G401.6 (cell line): ENCODE data around the gene FILIP1L.

Experiments
- FAIRE-seq: peaks from 2 replicates; lab custom pipeline; 2012; peaks lifted over from hg19 to GRCh38; lab: Jason Lieb, UNC

The FILIP1L gene

GRCh38 chr3:100114413-100115030, at the start of gene FILIP1L:
Gene FILIP1L, minus strand, starts transcription at chr3:100114501.
- FAIRE-seq = no peak

DNA sequence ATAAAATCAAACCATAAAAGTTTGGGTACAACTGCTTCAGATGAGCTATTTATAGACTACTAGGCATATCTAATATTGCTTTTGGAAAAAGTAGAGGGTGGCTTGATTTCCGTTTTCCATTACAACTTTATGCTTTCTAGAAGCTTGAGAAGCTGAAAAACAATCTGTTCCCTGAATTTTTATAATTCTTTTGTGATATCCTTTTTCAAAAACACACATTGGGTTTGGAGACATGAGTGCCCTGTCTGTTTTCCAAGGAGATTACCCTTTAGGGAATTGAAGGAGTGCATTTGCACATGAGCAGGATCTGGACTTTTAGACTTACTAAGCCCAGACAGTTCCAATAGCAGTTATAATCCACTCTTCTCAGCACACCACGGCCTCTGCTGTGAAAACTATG, 49.5 kb upstream of the FILIP1L start:
- FAIRE-seq = no peak

- no peak for FAIRE-seq
Observed at GRCh38 chr3:100160521-100160920, 46.2 kb upstream of the FILIP1L start.

DNA sequence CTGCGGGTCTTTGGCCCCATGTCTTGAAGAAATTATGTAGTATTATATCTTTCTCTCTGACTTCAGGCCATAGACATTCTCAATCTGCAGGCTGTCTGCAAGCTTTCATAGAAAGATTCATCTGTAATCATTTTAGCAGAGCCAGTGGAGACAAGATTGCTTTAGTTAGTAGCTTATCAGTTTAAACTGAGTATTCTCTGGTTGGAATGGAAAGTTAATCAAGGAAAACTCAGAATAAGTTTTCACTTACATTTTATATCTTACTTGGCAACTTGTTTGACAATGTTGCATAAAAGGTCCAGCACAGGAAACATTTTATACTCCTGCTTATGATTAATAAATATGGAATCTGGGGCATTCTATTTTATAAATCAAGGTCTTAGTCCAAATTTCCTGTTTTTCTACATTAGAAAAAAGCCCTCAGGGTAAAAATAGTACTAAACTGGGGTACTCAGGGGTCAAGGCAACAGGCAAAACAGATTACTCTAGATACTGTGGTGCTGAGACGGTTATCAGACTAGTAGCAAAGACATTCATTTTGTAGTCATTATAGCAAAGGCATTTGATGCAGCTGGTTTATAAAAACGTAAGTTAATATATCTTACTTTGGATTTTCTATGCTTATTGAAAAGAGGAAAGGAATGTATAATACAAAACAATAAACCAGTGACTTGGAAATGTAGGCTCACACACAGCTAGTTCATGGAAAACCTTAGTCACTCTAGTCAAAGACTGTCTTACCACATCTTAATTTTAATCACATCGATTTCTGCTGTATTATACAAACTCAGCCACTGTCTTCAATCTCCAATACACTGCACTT, 45.2 kb upstream of the FILIP1L start:
- no peak for FAIRE-seq

DNA sequence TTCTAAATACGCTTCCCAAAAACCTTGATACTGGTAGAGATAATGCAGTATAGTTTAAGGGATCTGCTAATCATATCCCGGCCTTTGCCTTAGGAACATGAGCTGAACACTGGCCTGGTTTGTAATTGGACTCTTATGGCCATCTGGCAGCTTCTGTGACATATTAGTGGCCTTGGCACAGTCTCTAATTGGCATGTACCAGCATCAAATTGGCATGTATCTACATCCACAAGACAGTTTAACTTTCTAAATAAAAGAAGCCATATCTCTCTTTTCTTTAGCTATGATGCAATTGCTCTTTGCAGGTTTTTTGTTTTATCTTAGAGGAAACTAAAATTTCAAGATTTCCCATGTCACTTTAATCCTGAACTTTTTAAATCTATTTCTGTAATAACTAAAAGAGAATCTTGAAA, 44.6 kb upstream of the FILIP1L start:
- no peak for FAIRE-seq

DNA sequence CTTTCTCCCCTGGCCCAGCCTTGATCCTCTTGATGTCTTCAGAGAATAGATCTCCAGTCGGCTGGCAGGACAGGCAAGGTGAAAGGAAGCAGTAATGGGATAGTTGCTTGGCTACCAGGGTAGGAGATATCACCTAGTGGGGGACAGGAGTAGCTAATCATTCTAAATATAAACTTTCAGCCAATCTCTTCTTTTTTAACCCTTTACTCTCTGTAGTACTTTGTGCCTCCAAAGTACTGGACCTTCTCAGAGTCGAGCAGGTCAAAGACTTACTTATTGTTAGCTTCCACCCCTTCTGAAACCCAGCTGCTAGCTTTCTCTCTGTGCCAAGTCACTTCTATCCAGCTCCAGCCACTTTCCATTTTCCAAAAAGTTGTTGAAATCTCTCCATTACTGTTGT, 43.4 kb upstream of the FILIP1L start:
- no peak for FAIRE-seq

DNA sequence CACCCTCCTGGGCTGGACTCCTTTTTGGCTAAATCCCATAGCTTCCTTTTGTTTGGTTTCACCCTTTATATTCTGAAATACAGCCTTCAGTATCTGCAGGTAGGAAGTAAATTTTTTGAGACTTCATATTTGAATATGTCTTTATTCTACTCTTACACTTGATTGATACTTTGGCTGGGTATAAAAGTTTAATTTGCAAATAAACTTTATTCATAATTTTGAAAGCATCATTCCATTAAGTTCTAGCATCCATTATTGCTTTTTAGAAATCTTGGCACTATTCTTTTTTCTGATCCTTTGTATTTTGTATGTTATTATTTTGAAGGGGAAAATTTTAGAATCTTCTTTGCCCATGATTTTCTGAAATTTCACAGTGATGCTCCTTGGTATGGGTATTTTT, 41.3 kb upstream of the FILIP1L start:
- no peak for FAIRE-seq

DNA sequence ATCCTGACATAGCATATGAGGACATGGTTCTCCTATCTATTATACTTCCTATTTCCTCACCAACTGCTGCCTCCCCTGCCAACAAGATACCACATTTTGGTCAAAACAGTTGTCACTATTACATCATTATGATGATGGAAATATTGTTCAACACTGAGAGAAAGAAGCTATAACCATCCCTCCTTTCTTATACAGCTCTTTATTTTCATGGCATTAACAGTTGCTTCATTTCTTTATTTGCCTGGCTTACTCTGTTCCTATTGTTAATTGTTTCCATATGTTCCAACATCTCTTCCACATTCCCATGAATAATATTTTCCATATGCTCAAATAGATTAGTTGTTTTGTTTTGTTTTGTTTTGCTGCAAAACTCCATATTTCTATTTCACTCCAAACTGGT, 40.8 kb upstream of the FILIP1L start:
- no peak for FAIRE-seq

- FAIRE-seq = no peak
Observed at GRCh38 chr3:100154171-100154570, 39.9 kb upstream of the FILIP1L start.

DNA sequence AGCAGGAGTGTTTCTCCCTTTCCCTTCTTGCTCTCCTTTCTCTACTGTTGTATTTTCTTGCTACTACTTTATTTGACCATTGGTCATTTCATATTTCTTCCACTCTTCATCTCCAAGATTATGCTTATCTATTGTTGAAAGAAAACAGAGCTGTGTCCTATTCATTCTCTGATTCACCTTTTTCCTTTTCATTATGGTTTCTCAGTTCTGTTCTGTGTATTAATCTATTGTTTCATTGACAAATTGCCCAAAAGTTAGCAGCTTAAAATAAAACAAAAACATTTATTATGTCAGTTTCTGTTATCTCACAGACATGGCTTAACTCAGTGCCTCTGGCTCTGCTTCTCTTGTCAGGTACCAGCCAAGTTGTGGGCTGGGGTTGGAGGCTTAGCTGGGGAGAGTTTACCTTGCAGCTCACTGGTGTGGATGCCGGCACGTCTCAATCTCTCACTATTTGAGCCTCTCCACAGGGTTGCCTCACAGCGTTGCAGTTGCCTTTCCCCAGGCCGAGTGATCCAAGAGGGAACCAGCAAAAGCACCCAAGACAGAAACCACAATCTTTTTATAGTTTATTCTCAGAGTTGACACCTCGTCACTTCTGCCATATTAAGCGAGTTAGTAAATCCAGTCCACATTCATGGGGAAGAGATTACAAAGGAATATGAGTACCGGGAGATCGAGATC, 36.9 kb upstream of the FILIP1L start:
- FAIRE-seq = no peak

DNA sequence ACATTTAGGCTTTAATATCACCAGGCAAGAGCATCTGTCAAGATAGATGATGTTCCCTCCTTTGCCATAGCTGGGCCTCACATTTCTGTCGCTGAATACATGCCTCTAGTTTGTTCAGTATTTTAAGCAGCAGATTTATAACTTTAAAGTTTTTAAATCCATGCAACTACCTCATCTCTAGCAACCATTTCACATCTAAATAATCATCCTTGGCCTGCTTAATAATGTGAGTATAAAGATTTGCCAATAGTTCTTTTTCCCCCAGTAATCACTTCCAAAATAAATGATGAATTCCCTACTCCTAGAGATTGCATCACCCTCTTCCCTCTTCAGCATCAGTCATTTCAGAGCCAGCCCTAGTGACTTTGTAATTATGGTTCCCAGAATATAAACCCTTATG, 36.2 kb upstream of the FILIP1L start:
- no peak for FAIRE-seq

- no peak for FAIRE-seq
Observed at GRCh38 chr3:100149713-100150415, 35.6 kb upstream of the FILIP1L start.

DNA sequence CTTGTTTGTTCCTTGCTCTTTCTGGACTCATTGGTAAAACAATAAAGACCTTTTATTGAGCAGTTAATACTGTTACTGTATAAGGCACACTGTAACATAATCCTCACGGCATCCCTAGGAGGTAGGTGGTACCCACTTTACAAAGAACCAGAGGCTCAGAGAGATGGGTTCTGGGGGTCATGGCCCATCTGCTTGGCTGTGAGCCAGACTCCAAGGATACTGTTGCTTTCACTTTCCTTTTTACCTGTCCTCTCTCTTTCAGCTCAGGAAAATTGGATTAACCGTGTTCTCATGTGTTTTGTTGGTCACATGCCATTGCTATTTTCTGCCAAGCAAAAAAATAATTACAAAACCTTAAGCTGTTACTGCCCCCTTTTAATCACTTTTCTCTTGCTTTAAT, 34.8 kb upstream of the FILIP1L start:
- no peak for FAIRE-seq

DNA sequence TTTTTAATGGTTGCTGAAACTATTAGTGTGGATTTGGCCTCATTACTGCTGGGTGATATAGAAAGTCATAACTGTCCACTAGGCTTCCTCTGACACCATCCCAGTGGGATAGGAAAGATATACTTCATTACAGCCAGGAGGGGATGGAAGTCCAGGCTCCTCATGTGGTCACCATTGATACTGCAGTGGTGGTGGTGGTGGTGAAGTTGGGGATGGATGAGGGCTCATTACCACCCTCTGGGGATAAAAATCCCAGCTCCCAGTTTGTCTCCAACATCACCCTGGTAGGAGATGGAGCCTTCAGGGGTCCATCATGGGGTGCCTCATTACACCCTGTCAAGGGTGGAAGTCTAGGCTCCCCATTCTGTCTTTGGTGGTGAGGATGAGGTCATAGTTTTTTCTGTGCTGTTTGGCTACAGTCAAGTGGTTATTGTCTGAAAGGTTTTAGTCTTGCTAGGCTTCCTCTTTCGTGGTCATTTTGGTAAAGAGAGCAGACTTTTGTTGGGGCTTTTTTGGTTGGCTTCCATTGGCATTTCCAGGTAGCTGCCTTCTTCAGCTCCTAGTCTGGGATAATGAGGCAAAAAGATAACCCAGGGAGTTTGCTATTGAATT, 30.1 kb upstream of the FILIP1L start:
- no peak for FAIRE-seq

DNA sequence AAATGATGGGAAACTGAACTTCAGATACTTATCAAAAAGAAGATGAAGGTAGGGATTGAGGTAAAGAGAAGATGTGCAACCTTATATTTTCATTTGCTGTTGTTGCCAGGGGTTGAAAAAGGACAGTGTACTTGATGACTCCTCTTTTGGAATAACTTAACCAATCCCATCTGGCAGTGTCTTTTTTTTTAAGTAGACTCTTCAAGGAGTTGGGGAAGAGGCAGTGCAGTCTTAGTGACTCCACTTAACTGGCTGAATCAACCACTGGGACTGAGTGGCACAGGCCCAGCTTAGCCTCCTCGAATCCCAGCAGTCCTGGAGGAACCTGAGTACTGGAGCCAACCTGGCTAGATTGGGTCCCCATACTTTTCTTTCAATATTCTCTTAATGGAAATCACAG, 27.3 kb upstream of the FILIP1L start:
- FAIRE-seq = no peak

- FAIRE-seq = no peak
Observed at GRCh38 chr3:100140976-100141375, 26.7 kb upstream of the FILIP1L start.

DNA sequence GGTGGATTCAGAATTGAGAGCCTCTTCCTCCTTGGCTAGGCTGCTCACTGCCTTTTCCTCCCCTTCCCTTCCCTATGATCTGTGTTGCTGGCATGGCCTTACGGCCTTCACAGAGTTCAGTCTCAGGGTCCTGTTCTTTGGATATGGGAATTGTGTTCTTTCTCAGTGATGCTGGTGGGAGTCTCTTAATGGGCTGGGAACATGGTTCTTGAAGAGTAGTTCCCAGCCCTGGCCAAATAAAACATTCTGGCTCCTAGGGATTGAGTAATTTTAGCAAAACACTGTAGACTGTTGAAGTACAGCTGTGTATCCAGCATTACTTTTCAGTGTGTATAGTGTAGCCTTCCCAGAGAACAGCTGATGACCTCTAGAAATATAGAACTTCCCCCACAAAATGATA, 22.6 kb upstream of the FILIP1L start:
- no peak for FAIRE-seq

GRCh38 chr3:100131241-100131640, 16.9 kb upstream of the FILIP1L start:
- FAIRE-seq = no peak

DNA sequence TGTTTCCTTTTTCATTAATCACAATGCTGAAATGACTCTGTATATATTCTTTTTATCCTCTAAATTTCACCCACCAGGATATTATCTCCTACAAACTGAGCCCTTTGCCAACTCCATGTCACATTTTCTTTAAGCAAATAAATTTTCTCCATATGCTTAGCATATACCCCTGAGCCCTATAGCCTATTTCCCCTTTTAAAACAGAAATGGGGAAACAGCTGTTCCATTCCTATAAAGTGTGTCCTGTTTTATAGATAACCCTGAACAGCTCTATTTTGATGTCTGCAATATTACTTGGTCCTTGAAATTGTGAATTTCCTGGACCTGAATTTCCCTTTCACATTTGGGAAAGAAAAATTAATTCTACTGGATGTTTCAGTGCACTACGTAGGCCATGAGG, 15.6 kb upstream of the FILIP1L start:
- no peak for FAIRE-seq

DNA sequence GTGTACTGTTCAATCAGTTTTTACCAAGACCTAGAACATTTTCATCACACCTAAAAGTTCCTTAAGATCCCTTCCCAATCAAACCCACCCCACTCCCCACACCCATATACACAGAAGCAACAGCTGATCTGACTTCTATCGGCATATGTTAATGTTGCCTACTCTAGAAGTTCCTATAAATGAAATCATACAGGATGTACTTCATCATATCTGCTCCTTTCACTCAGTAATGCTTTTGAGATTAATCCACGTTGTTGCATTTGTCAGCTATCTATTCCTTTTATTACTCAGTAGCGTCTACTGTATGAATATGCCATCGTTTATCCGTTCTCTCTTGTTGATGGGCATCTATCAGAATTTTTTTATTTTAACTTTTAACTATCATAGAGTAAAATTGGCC, 14.3 kb upstream of the FILIP1L start:
- FAIRE-seq = no peak

DNA sequence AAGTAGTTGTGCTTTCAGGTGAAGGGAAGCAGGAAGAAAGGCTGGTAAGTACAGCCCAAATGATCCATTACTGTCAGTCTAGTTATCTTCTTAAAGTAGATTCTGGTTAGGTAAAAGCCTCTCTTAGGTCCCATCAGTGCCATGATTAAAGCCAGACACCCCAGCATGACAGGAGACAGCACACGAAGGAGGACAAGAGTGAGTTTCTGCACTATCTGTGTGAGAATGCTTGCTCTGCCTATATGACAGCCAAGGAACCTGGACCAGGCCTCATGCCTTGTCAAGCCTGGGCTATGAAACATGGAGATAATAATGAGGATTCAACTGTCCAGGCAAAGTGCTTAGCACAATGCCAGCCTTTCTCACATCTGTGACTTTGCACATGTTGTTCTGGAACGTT, 13.5 kb upstream of the FILIP1L start:
- no peak for FAIRE-seq

DNA sequence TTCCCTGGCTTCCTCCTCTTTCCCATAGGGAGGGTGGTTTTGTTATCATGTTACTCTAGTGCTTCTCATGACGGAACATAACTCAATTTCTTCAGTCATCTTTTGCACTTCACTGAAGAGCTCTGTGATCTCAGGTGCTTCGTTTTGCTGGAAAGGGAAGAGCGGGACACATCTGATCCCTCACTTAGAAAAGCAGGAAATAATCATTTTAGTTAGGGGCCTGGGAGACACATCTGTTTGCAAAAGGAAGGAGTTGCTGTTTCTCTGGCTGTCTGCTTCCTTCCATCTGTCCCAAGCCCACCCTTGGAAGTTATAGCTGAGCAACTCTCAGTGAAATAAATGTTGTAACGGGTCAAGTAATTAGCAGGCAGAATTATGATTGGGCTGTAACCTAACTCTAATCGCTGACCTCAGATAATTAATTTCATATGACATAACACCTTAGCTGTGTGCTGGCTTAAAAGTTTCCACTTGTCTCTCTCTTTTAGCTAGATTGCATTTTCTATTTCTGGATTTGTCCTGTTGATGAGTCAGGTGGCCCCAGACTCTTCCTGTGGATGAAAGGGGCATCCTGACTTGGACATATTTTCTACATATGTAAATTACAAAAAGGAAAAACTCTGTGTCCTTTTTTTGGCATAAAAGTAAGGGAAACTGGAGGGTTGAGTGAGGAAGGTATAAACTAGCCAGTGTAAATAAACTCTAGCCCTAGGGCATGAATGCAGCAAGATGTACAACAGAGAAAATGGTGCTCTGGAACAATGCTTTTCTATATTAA, 11.0 kb upstream of the FILIP1L start:
- FAIRE-seq = no peak
